OCI-LY3 (cell line): Measurements from ENCODE around the gene FTSJ1.

ENCODE experiments used
- CTCF ChIP-seq: fragments of 200-600, 300-600 bp; sonication (generic); IDR thresholded peaks from 2 replicates; pipeline ENCODE4 v1.5.1; 2014; ENCODE audit warnings: antibody characterized with exemption, low read length, low read depth
- EZH2phosphoT487 ChIP-seq: fragments of 200-600 bp; shearing (Covaris generic); IDR thresholded peaks from 2 replicates; pipeline ENCODE4 v1.6.1; 2018; ENCODE audit warnings: antibody characterized with exemption, mixed run types, low read depth

- TF ChIP-seq CTCF (no peak), EZH2phosphoT487 (no peak)
Measured at GRCh38 chrX:48478806-48479205, 2.8 kb downstream of the FTSJ1 start.
